RPMI7951 (cell line): ENCODE measurements around the gene LENG1. TPM values are rescaled to one million over a fixed set of nuclear protein-coding genes. Genes with fewer than 3 reads are reported as not detected.

Experiments used
- DNase-seq: peaks from one replicate; pipeline ENCODE4 v3.0.0-alpha.2; 2012; ENCODE audit warnings: low read depth
- total RNA-seq: library from RNA; depleted of rRNA; stranded (reverse); fragments of >200 nt; shearing (Covaris generic); gene quantifications from 2 replicates; pipeline ENCODE4 v1.2.3, GENCODE V29; 2014

Gene LENG1
- total RNA-seq, 1 experiment from 2014 or later: 13.1 TPM

- peak; percentile 31 for DNase-seq
These were observed 5.0 kb upstream of the LENG1 start for GRCh38 chr19:54164369-54165068.

- no peak for DNase-seq
These were observed 3.4 kb upstream of the LENG1 start for GRCh38 chr19:54162884-54163283.

GRCh38 chr19:54162241-54162805 lies 2.8 kb upstream of the LENG1 start:
- peak; percentile 40 for DNase-seq

GRCh38 chr19:54160854-54161253 lies 1.3 kb upstream of the LENG1 start:
- no peak for DNase-seq

- peak; percentile 41 for DNase-seq
These were observed 776 bp upstream of the LENG1 start for GRCh38 chr19:54160182-54160811.

GRCh38 chr19:54158812-54159351 lies 639 bp downstream of the LENG1 start:
- DNase-seq: no peak

GRCh38 chr19:54156953-54157352 lies 2.6 kb downstream of the LENG1 start:
- DNase-seq: no peak

GRCh38 chr19:54156490-54156889 lies 3.0 kb downstream of the LENG1 start:
- no peak for DNase-seq

- no peak for DNase-seq
These were observed 3.8 kb downstream of the LENG1 start for GRCh38 chr19:54155694-54156093.

- peak; percentile 82 for DNase-seq
These were observed 4.7 kb downstream of the LENG1 start for GRCh38 chr19:54154603-54155345.

GRCh38 chr19:54153731-54154326 lies 5.7 kb downstream of the LENG1 start:
- no peak for DNase-seq

GRCh38 chr19:54152878-54153524 lies 6.5 kb downstream of the LENG1 start:
- DNase-seq: no peak

- DNase-seq: no peak
These were observed 7.3 kb downstream of the LENG1 start for GRCh38 chr19:54152267-54152666.

- DNase-seq: no peak
These were observed 8.0 kb downstream of the LENG1 start for GRCh38 chr19:54151362-54152035.

GRCh38 chr19:54149021-54149812 lies 10.3 kb downstream of the LENG1 start:
- DNase-seq: no peak

GRCh38 chr19:54148158-54148557 lies 11.4 kb downstream of the LENG1 start:
- no peak for DNase-seq

- DNase-seq: no peak
These were observed 11.8 kb downstream of the LENG1 start for GRCh38 chr19:54147676-54148075.

- no peak for DNase-seq
These were observed 13.9 kb downstream of the LENG1 start for GRCh38 chr19:54145541-54146158.

- DNase-seq: no peak
These were observed 17.2 kb downstream of the LENG1 start for GRCh38 chr19:54142166-54142780.
